Measurements from ENCODE around the gene PLAC1.

GRCh38 chrX:134603806-134604700 is 54.2 kb downstream of the PLAC1 start:
- TF ChIP-seq ZFP3 (CRISPR knock-in tag; IDR thresholded peaks at IDR 0.05) (no peak), TOX (CRISPR knock-in tag; IDR thresholded peaks at IDR 0.05; ENCODE audit: borderline replicate concordance) (peak; percentile 54; the same call in 1 of the 2 replicates), ARNTL (CRISPR knock-in tag; IDR thresholded peaks at IDR 0.05; ENCODE audit: borderline replicate concordance, low read depth) (no peak), RARB (CRISPR knock-in tag; IDR thresholded peaks at IDR 0.05) (no peak), CSDC2 (CRISPR knock-in tag; IDR thresholded peaks at IDR 0.05) (no peak), ZNF70 (CRISPR knock-in tag; IDR thresholded peaks at IDR 0.05) (no peak), PATZ1 (CRISPR knock-in tag; IDR thresholded peaks at IDR 0.05; ENCODE audit: borderline replicate concordance) (0 out of 2 replicates have a peak, but pooled peaks have one; percentile 48), OSR1 (CRISPR knock-in tag; IDR thresholded peaks at IDR 0.05) (no peak), ESRRG (CRISPR knock-in tag; IDR thresholded peaks at IDR 0.05) (no peak), BACH2 (CRISPR knock-in tag; IDR thresholded peaks at IDR 0.05; ENCODE audit: borderline replicate concordance) (no peak), ISL1 (CRISPR knock-in tag; IDR thresholded peaks at IDR 0.05) (peak; percentile 83), ZNF8 (CRISPR knock-in tag; IDR thresholded peaks at IDR 0.05) (no peak; the same call in 1 of the 2 replicates), POU6F1 (CRISPR knock-in tag; IDR thresholded peaks at IDR 0.05; ENCODE audit: borderline replicate concordance, low read depth) (no peak; the same call in 1 of the 2 replicates), PPARA (CRISPR knock-in tag; IDR thresholded peaks at IDR 0.05; ENCODE audit: borderline replicate concordance) (no peak)
